RWPE1 (cell line): ENCODE measurements around the gene SMTN.

Experiments
- CTCF ChIA-PET: fragments of 350-600 bp; sonication (Branson Sonifier 250); formaldehyde crosslinking; extraction: SDS; loops from one replicate; lab custom pipeline; 2021; lab: Yijun Ruan, JAX
- POLR2A ChIA-PET: fragments of 400-600 bp; formaldehyde crosslinking; extraction: SDS; loops from one replicate; lab custom pipeline; 2020; ENCODE audit warnings: antibody characterized with exemption; ENCODE audit not compliant: low non-redundant PET; lab: Yijun Ruan, JAX
- DNase-seq: peaks from one replicate; pipeline ENCODE4 v3.0.0; 2012; ENCODE audit warnings: low spot score
- H3K27ac ChIP-seq: fragments of 450-650 bp; 2 replicates; pipeline ENCODE4 v1.5.1; 2017
- TF ChIP-seq, protein P1 (sequence below): fragments of 450-650 bp; conservative IDR thresholded peaks from 2 replicates; pipeline ENCODE4 v1.5.1; 2017; ENCODE audit warnings: low read depth, mild to moderate bottlenecking

SMTN gene

DNA sequence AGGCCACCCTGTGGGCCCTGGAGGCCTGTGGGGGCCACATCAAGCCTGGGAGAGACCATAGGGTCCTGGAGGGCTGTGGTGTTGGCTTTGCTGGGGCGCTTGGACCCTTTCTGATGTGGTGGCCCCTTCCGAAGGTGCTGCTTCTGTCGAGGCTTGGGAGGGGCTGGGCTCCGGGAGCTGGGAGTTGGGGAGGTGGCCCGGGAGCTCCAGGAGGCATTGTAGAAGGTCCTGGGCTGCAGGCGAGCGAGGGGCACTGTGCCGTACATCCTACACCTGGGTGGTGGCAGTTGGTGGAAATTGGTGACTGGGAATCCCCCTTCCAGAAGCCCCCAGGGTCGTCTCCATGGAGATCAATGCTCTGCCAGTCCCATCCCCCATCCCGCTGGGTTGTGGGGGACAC is 56.6 kb downstream of the SMTN start:
- POLR2A ChIA-PET, result no interaction called here
- TF ChIP-seq, protein P1, sequence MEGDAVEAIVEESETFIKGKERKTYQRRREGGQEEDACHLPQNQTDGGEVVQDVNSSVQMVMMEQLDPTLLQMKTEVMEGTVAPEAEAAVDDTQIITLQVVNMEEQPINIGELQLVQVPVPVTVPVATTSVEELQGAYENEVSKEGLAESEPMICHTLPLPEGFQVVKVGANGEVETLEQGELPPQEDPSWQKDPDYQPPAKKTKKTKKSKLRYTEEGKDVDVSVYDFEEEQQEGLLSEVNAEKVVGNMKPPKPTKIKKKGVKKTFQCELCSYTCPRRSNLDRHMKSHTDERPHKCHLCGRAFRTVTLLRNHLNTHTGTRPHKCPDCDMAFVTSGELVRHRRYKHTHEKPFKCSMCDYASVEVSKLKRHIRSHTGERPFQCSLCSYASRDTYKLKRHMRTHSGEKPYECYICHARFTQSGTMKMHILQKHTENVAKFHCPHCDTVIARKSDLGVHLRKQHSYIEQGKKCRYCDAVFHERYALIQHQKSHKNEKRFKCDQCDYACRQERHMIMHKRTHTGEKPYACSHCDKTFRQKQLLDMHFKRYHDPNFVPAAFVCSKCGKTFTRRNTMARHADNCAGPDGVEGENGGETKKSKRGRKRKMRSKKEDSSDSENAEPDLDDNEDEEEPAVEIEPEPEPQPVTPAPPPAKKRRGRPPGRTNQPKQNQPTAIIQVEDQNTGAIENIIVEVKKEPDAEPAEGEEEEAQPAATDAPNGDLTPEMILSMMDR, result no peak
- no peak overlapping the region for H3K27ac ChIP-seq
- DNase-seq, result no peak
- CTCF ChIA-PET, result no interaction called here

DNA sequence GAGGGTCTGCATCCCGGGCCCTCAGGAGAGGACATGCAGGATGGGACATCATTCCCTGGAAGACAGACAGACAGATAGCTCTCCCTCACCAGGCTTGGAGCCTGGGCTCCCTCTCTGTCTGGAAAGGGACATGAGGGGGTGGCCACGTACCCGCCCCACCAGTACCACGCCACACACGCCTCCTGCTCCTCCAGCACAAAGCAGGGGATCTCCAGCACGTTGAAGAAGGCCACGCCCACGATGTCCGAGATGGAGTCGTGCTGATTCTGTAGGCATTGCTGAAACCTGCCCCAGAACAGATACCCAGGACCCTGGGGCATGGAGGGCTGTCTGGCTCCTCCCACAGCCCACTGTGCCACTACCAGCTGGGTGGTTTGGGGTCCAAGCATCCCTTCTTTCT is 57.0 kb downstream of the SMTN start:
- no peak overlapping the region for H3K27ac ChIP-seq
- no peak for DNase-seq
- ChIA-PET POLR2A (no interaction called here), CTCF (no interaction called here)
- TF ChIP-seq, protein P1, result no peak

DNA sequence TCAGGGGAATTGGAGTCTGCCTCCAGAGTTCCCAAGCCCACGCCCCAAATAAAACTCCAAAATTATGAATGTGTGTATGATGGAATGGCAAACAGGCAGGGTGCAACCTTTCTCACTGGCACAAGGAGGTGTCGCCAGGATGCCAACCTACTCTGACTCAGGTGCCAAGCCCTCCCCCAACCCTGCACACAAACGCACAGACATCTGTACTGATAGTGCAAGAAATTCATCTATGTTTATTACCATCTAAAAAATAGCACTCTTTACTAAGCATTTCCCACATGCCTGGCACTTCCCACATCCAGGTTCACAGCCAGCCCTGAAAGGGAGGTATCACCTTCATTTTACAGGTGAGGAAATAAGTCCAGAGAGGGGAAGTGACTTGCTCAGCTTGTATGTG is 57.9 kb downstream of the SMTN start:
- CTCF ChIA-PET, result no interaction called here
- POLR2A ChIA-PET, result no interaction called here
- TF ChIP-seq, protein P1, result no peak
- H3K27ac ChIP-seq, result no peak overlapping the region
- no peak for DNase-seq

DNA sequence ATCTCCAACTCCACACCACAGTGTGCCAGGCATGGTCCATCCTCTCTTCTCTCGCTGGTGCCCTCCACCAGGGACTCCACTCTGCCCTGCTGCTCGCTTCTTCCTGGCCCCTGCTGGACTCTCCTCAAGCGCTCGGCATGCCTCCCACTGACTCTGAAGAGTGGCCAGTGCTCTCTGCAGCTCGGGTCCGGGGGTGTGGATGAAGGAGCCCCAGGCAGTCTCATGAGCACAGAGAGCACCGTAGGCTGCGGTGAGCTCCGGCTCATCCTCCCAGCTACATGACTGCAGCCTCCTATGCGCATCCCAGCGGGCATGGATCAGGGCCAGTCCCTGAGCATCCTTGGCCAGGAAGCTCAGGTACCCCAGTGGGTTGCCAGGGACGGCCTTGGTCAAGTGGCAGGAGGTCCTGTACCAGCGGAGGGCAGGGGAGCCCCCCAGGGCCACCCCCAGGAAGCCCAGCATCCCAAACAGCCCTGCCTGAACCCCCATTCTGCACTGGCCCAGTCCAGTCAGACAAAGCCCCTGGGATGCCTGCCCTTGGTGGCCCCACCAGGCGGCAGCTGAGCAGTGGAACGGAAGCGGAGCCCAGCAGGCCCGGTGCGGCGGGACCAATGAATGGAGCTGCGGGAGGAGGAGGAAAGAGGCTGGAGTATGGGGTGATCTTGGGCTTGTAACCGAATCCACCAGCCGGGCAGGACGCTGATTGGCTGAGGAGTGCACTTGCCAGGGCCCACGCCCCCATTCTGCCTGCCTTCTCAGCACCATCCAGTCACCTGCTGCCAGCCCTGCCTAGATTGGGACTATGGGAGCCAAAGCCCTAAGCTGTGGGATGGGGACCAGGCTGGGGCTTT is 59.0 kb downstream of the SMTN start, which contains the start of gene PLA2G3:
Gene PLA2G3, minus strand, starts transcription at position 643 of the 851 bp plus-strand sequence. Its CDS starts 154 bp downstream, at position 489.
- POLR2A ChIA-PET, result no interaction called here
- TF ChIP-seq, protein P1, result no peak

DNA sequence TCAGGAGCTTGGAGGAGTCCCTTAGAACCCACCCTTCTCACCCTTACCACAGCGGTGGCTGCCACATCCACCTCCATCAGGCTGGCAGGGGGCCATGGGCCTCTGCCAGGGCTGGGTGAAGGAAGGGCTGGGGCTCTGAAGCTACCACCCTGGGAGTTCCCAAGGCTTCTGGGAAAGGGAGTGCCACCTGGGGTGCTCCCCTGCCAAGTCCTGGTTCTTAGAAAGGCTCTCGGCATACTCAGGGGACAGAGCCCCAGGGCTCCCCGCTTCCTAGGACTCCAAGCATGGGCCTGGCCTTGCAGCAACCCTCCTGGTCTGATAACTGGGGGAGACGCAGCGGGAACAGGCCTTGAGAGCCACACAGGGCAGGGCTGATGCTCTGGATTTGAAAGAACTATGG is 59.6 kb downstream of the SMTN start:
- no peak for DNase-seq
- ChIA-PET POLR2A (no interaction called here), CTCF (no interaction called here)
- H3K27ac ChIP-seq, result no peak overlapping the region
- TF ChIP-seq, protein P1, result no peak

More for the DNA sequence above, 59.0 kb downstream of the SMTN start, which contains the start of gene PLA2G3:
- DNase-seq, result no peak
- H3K27ac ChIP-seq, result no peak within 1 kb of the TSS
- CTCF ChIA-PET, result no interaction called here

DNA sequence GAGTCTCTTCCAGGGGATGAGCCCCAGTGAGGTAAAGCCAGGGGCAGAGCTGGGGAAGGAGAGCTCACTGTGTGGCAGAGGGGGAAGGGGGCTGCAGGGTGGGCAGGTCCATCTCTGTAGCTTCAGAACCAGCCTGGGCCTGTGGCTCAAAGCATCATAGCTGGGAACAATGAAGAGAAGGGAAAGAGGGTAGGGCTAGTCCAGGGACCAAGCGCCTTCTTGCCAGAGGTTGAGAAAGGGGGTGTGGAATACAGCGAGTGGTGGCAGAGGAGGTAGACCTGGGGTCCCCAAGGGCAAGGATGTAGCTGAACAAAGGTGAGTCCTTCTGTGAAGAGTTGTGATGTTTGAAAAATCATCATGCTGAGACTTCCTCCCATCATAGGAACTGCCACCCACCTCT is 60.4 kb downstream of the SMTN start:
- no peak for DNase-seq
- TF ChIP-seq, protein P1, result no peak
- no peak overlapping the region for H3K27ac ChIP-seq
- CTCF ChIA-PET, result interaction anchor here (0.5 kb wide), 1 partner anchor 70 kb away, joined by 3 read pairs; no protein-coding TSS in a partner anchor
- POLR2A ChIA-PET, result no interaction called here
